HTERT RPE-1 (cell line): ENCODE data around the gene ROCK2.

Experiments
- in situ Hi-C: fragments of 300-500 bp; cut with MboI; formaldehyde crosslinking; loops from 4 replicates; pipeline ENCODE4 v1.14.3; 2020; ENCODE audit warnings: low sequenced_read_pairs

The ROCK2 gene

GRCh38 chr2:11344342-11344955 is at the start of gene ROCK2:
Gene ROCK2, minus strand, starts transcription at chr2:11344636. Its CDS starts 500 bp downstream, at chr2:11344136.
- in situ Hi-C loops: no loop called here

GRCh38 chr2:11393711-11394236 is 49.3 kb upstream of the ROCK2 start:
- in situ Hi-C loops: no loop called here

- in situ Hi-C loops: no loop called here
These were observed 47.5 kb upstream of the ROCK2 start for GRCh38 chr2:11391942-11392266.

- in situ Hi-C loops: no loop called here
These were observed 45.9 kb upstream of the ROCK2 start for GRCh38 chr2:11390399-11390658.

GRCh38 chr2:11389551-11390398 is 45.3 kb upstream of the ROCK2 start:
- in situ Hi-C loops: no loop called here

GRCh38 chr2:11389052-11389420 is 44.6 kb upstream of the ROCK2 start:
- in situ Hi-C loops: no loop called here

GRCh38 chr2:11388262-11389051 is 44.0 kb upstream of the ROCK2 start:
- in situ Hi-C loops: no loop called here

GRCh38 chr2:11387843-11388242 is 43.4 kb upstream of the ROCK2 start:
- in situ Hi-C loops: no loop called here

- in situ Hi-C loops: no loop called here
These were observed 42.6 kb upstream of the ROCK2 start for GRCh38 chr2:11387100-11387390.

GRCh38 chr2:11385847-11386246 is 41.4 kb upstream of the ROCK2 start:
- in situ Hi-C loops: no loop called here

GRCh38 chr2:11385216-11385615 is 40.8 kb upstream of the ROCK2 start:
- in situ Hi-C loops: no loop called here

GRCh38 chr2:11379558-11379957 is 35.1 kb upstream of the ROCK2 start:
- in situ Hi-C loops: no loop called here

GRCh38 chr2:11377928-11378545 is 33.6 kb upstream of the ROCK2 start:
- in situ Hi-C loops: no loop called here

- in situ Hi-C loops: no loop called here
These were observed 31.6 kb upstream of the ROCK2 start for GRCh38 chr2:11376071-11376470.

- in situ Hi-C loops: no loop called here
These were observed 31.2 kb upstream of the ROCK2 start for GRCh38 chr2:11375689-11376027.

GRCh38 chr2:11375025-11375688 is 30.7 kb upstream of the ROCK2 start:
- in situ Hi-C loops: no loop called here

GRCh38 chr2:11373096-11373495 is 28.7 kb upstream of the ROCK2 start:
- in situ Hi-C loops: no loop called here

- in situ Hi-C loops: no loop called here
These were observed 26.9 kb upstream of the ROCK2 start for GRCh38 chr2:11371092-11371937.

- in situ Hi-C loops: no loop called here
These were observed 26.1 kb upstream of the ROCK2 start for GRCh38 chr2:11370377-11371091.
